ENCODE data around the gene KRTAP5-3.

DNA sequence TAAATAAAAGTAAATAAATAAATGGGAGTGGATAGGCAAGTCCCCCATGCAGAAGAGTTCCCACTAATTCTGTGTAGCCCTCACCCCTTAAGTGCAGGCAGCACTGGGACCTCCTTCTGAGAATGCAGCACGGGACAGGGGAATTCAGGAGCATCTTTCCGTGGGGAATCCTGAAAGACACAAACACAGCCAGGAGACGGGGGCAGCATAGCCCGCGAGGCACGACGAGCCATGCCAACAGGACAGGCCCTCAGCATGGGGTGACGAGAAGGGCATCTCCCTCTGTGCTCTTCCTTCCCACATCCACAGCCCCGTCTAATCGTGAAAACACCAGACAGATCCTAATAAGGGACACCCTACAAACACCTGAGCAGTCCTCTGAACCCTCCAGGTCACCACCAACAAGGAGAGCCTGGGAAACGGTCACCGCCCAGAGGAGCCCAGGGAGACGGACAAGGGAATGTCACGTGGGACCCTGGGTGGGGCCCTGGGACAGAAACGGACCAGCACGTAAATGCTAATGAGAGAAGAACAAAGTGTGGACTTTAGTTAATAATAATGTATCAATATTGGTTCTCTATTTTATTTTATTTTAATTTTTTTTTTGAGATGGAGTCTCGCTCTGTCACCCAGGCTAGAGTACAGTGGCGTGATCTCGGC is 28.2 kb upstream of the KRTAP5-3 start:
- TF ChIP-seq, protein P1, sequence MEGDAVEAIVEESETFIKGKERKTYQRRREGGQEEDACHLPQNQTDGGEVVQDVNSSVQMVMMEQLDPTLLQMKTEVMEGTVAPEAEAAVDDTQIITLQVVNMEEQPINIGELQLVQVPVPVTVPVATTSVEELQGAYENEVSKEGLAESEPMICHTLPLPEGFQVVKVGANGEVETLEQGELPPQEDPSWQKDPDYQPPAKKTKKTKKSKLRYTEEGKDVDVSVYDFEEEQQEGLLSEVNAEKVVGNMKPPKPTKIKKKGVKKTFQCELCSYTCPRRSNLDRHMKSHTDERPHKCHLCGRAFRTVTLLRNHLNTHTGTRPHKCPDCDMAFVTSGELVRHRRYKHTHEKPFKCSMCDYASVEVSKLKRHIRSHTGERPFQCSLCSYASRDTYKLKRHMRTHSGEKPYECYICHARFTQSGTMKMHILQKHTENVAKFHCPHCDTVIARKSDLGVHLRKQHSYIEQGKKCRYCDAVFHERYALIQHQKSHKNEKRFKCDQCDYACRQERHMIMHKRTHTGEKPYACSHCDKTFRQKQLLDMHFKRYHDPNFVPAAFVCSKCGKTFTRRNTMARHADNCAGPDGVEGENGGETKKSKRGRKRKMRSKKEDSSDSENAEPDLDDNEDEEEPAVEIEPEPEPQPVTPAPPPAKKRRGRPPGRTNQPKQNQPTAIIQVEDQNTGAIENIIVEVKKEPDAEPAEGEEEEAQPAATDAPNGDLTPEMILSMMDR (IDR thresholded peaks at IDR 0.05), result no peak
- no peak for TF ChIP-seq POLR2A (IDR thresholded peaks at IDR 0.05)

All from thyroid gland (tissue), 4 donors.